ENCODE data around the gene ZBTB18.

- TF ChIP-seq EZH2 (IDR thresholded peaks at IDR 0.05; ENCODE audit: low read length, missing control alignments), result no peak
- no peak for TF ChIP-seq CTCF (conservative IDR thresholded peaks at IDR 0.05 in 1 of 2, IDR thresholded peaks at IDR 0.05 in 1 of 2; ENCODE audit: low read depth in 1 of 2, low read length in 2 of 2)
These were observed 12.4 kb downstream of the ZBTB18 start for GRCh38 chr1:244063498-244063897.
